ENCODE results near the gene WBP1L.
"Not testable (repeated sequence)": the region's sequence is repeated elsewhere in the genome, so short reads cannot be mapped to it uniquely, and the experiment has no call there.

WBP1L gene

GRCh38 chr10:102831322-102832071 is 87.7 kb downstream of the WBP1L start:
- DNase-seq = no peak
- TF ChIP-seq GATA1 (IDR thresholded peaks at IDR 0.05; ENCODE audit: low read depth, low read length) = no peak
- no peak for TF ChIP-seq POLR2A (IDR thresholded peaks at IDR 0.05; ENCODE audit: low read length)

- TF ChIP-seq GATA1 (IDR thresholded peaks at IDR 0.05; ENCODE audit: low read depth, low read length) = no peak
- TF ChIP-seq POLR2A (IDR thresholded peaks at IDR 0.05; ENCODE audit: low read length) = no peak
Measured at GRCh38 chr10:102832248-102832647, 88.5 kb downstream of the WBP1L start.

GRCh38 chr10:102832987-102833386 is 89.2 kb downstream of the WBP1L start:
- TF ChIP-seq GATA1 (IDR thresholded peaks at IDR 0.05; ENCODE audit: low read depth, low read length) (no peak), POLR2A (IDR thresholded peaks at IDR 0.05; ENCODE audit: low read length) (no peak)
- DNase-seq = no peak

More at GRCh38 chr10:102832248-102832647, 88.5 kb downstream of the WBP1L start:
- no peak for DNase-seq

GRCh38 chr10:102834143-102834542 is 90.4 kb downstream of the WBP1L start:
- no peak for TF ChIP-seq GATA1 (IDR thresholded peaks at IDR 0.05; ENCODE audit: low read depth, low read length)
- no peak for TF ChIP-seq POLR2A (IDR thresholded peaks at IDR 0.05; ENCODE audit: low read length)
- DNase-seq = no peak

GRCh38 chr10:102835007-102835482 is 91.3 kb downstream of the WBP1L start:
- TF ChIP-seq POLR2A (IDR thresholded peaks at IDR 0.05; ENCODE audit: low read length) (no peak), GATA1 (IDR thresholded peaks at IDR 0.05; ENCODE audit: low read depth, low read length) (no peak)

GRCh38 chr10:102837230-102837721 is 93.5 kb downstream of the WBP1L start, which contains the start of gene CYP17A1:
Gene CYP17A1 (minus strand): TSS chr10:102837413. CDS start chr10:102837361, 52 bp downstream.
- TF ChIP-seq GATA1 (IDR thresholded peaks at IDR 0.05; ENCODE audit: low read depth, low read length) = no peak
- peak in 1 of 2 experiments; percentile 14 for DNase-seq

More at GRCh38 chr10:102835007-102835482, 91.3 kb downstream of the WBP1L start:
- peak; percentile 79 to 90 for DNase-seq

GRCh38 chr10:102838276-102838927 is 94.7 kb downstream of the WBP1L start:
- DNase-seq = peak in 1 of 2 experiments; percentile 20

GRCh38 chr10:102841827-102842345 is 98.1 kb downstream of the WBP1L start:
- DNase-seq = no peak

GRCh38 chr10:102843139-102843538 is 99.4 kb downstream of the WBP1L start:
- DNase-seq = not testable (repeated sequence)

More at GRCh38 chr10:102841827-102842345, 98.1 kb downstream of the WBP1L start:
- TF ChIP-seq GATA1 (IDR thresholded peaks at IDR 0.05; ENCODE audit: low read depth, low read length) (no peak), POLR2A (IDR thresholded peaks at IDR 0.05; ENCODE audit: low read length) (no peak)

GRCh38 chr10:102844190-102844776 is 100.5 kb downstream of the WBP1L start:
- not testable (repeated sequence) for DNase-seq

GRCh38 chr10:102845352-102845902 is 101.7 kb downstream of the WBP1L start:
- DNase-seq = no peak
- TF ChIP-seq POLR2A (IDR thresholded peaks at IDR 0.05; ENCODE audit: low read length) (no peak), GATA1 (IDR thresholded peaks at IDR 0.05; ENCODE audit: low read depth, low read length) (no peak)

GRCh38 chr10:102850025-102850518 is 106.3 kb downstream of the WBP1L start:
- TF ChIP-seq GATA1 (IDR thresholded peaks at IDR 0.05; ENCODE audit: low read depth, low read length) (no peak), POLR2A (IDR thresholded peaks at IDR 0.05; ENCODE audit: low read length) (no peak)

GRCh38 chr10:102853237-102853636 is 109.5 kb downstream of the WBP1L start:
- DNase-seq = not testable (repeated sequence)

More at GRCh38 chr10:102850025-102850518, 106.3 kb downstream of the WBP1L start:
- DNase-seq = no peak

GRCh38 chr10:102855731-102856436 is 112.1 kb downstream of the WBP1L start:
- not testable (repeated sequence) for DNase-seq

Data from erythroblast (primary cell).